Stimulated activated effector memory CD8-positive, alpha-beta T cell treated with anti-CD3 and anti-CD28 coated beads, Interleukin-12 subunit alpha, Interleukin-12 subunit beta, amount 100 ng/mL, for 72 hours (primary cell): ENCODE results near the gene CBY2.
"Not testable (repeated sequence)": the region's sequence is repeated elsewhere in the genome, so short reads cannot be mapped to it uniquely, and the experiment has no call there.

Experiments
- ATAC-seq: fragments of 150-1000 bp; cut with Tn5 transposase; 2 replicates; pipeline ENCODE4 v1.10.0; 2021
- DNase-seq, 2 donors: peaks; one replicate each; pipeline ENCODE4 v3.0.0; 2021 to 2022; ENCODE audit warnings: low spot score in 2 of 2
- H3K27ac Mint-ChIP-seq: one replicate; pipeline ENCODE4 v1.8.0; 2022; ENCODE audit warnings: mild to moderate bottlenecking, mixed read lengths
- H3K36me3 Mint-ChIP-seq: one replicate; pipeline ENCODE4 v1.8.0; 2022; ENCODE audit warnings: mild to moderate bottlenecking, mixed read lengths
- H3K4me1 Mint-ChIP-seq: one replicate; pipeline ENCODE4 v1.8.0; 2022; ENCODE audit warnings: mixed read lengths
- H3K4me3 Mint-ChIP-seq: one replicate; pipeline ENCODE4 v1.8.0; 2022; ENCODE audit warnings: mild to moderate bottlenecking, mixed read lengths
- H3K9me3 Mint-ChIP-seq: one replicate; pipeline ENCODE4 v1.8.0; 2022; ENCODE audit warnings: mixed read lengths

Gene CBY2

DNA sequence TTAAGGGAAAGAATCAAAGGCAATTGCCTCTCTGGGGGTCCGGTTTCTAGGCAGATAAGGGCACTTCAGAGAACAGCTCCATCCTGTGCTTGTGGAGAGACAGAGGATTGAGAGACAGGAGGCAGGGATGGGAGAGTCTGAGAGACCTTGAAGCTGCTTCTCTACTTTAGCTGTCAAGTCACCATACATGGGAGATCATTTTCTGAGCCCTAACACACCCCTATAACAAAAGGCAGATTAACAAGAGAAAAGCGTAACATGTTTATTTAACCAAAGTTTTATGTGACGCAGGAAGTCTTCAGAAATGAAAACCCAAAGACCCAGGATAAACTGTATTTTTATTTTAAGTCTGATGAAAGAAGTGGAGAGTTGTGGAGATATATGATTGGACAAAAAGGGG is 48.4 kb downstream of the CBY2 start:
- no peak overlapping the region for H3K27ac Mint-ChIP-seq
- DNase-seq (no peak), ATAC-seq (no peak)
- no peak overlapping the region for H3K4me3 Mint-ChIP-seq
- H3K4me1 Mint-ChIP-seq: no peaks in the 10 kb centered on the region
- H3K9me3 Mint-ChIP-seq: no peaks in the 10 kb centered on the region
- H3K36me3 Mint-ChIP-seq: no peaks in the 10 kb centered on the region

DNA sequence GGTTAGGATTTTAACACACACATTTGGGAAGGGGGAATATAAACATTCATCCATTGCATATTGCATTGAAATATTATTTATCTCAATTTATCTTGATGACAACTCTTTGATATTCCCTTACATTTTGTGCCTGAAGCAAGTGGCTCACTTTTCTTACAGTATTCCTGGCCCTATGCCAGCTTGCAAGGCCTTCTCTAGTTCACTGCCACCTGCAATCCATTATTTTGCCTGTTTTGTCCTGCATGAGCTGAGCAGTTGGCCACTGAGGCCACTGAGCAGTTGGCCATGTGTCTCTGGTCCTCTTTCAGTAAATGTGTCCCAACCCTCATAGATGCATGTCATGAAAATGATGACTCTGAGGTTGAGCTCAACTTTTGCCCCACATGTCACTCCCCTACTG is 49.8 kb downstream of the CBY2 start:
- H3K9me3 Mint-ChIP-seq: no peaks in the 10 kb centered on the region

DNA sequence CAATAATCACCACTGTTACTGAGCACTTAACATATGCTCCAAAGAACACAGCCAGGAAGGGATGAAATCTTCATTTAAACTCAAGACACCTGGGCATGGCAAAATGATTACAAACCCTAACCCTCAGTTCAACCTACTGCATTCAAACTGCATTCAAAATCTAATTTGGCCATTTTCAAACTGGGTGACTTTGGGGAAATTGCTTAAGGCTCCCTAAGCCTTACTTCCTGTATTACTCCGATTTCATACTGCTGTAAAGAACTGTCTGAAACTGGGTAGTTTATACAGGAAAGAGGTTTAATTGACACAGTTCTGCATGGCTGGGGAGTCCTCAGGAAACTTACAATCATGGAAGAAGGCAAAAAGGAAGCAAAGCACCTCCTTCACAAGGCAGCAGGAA is 50.4 kb downstream of the CBY2 start:
- Mint-ChIP-seq H3K9me3 (peaks cover under 1% of the 10 kb centered on the region), H3K4me3 (no peak overlapping the region), H3K27ac (no peak overlapping the region), H3K4me1 (no peaks in the 10 kb centered on the region), H3K36me3 (no peaks in the 10 kb centered on the region)
- DNase-seq (no peak), ATAC-seq (no peak)

More for the DNA sequence above, 49.8 kb downstream of the CBY2 start:
- no peak for ATAC-seq
- Mint-ChIP-seq H3K4me1 (no peaks in the 10 kb centered on the region), H3K27ac (no peak overlapping the region), H3K4me3 (no peak overlapping the region), H3K36me3 (no peaks in the 10 kb centered on the region)
- DNase-seq: no peak

DNA sequence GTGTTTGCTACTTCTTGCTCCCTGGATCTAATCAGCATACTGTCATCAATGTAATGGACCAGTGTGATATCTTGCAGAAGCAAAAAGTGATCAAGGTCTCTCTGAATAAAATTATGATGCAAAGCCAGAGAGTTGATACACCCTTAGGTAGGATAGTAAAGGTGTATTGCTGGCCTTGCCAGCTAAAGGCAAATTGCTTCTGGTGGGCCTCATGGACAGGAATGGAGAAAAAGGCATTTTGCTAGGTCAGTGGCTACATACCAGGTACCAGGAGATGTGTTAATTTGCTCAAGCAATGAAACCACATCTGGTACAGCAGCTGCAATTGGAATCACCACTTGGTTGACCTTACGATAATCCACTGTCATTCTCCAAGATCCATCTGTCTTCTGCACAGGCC is 54.4 kb downstream of the CBY2 start:
- H3K36me3 Mint-ChIP-seq, H3K4me1 Mint-ChIP-seq, ATAC-seq, H3K27ac Mint-ChIP-seq, H3K4me3 Mint-ChIP-seq, DNase-seq: not testable (repeated sequence)
- peaks cover 12% of the 10 kb centered on the region for H3K9me3 Mint-ChIP-seq

DNA sequence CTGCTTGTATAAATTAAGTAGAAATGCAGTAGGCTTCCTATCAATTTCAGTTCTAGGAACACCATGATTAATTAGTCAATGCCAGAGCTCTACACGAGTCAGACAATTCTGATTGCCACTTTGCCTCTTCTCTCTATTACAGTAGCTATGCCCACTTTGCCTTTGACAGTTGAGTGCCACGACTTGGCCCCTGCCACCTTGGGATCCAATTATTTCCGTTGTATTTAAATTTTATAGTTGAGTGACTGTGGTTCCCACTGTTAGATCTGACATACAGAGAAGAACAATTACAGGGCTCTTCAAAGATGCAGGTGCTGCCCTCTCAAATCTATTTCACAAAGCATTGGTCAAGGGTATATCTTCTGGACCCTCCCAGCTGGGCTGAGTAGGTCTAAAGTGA is 55.5 kb downstream of the CBY2 start:
- DNase-seq, H3K36me3 Mint-ChIP-seq, ATAC-seq, H3K4me3 Mint-ChIP-seq, H3K27ac Mint-ChIP-seq, H3K4me1 Mint-ChIP-seq: not testable (repeated sequence)
- H3K9me3 Mint-ChIP-seq: peaks cover 12% of the 10 kb centered on the region

DNA sequence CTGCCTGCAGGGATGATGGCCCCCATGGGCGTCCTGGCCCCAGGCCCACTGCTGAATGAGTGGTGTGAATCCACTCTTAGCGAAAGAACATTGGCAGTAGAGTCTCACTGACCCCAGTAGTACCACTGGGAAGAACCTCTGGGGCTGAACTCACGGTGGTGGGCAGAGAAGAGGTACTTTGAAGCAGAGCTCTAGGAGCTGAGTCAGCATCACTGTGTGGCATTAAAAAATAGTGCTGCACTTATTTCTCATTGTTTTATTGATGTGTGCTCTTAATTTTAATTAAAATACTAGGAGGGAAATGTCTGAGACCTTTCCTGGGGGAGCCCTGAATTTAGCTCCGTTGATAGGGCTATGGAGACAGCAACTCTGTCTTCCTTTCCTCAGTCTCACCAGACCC is 61.3 kb downstream of the CBY2 start:
- H3K4me1 Mint-ChIP-seq: no peaks in the 10 kb centered on the region
- DNase-seq (no peak), ATAC-seq (no peak)
- peaks cover 4% of the 10 kb centered on the region for H3K9me3 Mint-ChIP-seq
- no peak overlapping the region for H3K27ac Mint-ChIP-seq
- H3K36me3 Mint-ChIP-seq: no peaks in the 10 kb centered on the region
- H3K4me3 Mint-ChIP-seq: no peak overlapping the region
